ENCODE measurements around the gene EIF5B.

DNA sequence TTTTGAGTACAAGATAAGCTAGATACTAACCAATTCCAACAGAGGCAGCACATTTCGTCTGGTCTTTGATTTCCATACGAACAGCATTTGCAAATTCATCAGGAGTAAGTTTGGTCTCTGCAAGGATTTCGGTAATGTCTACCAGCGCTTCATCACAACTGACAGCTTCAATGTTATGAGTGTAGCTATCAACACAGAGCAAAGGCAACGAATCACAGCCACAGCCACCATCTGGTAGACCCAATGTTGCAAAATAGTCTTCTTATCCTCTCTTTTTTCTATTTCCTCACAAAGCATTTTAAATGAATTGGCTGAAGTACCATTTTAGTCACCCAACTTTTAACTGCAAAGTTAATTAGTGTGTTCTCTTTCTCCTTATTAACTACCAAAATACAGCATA lies 84.3 kb downstream of the EIF5B start:
- TF ChIP-seq REST (IDR thresholded peaks at IDR 0.05; ENCODE audit: low read depth) (no peak), RAD21 (IDR thresholded peaks at IDR 0.05; ENCODE audit: low read depth) (no peak), EP300 (IDR thresholded peaks at IDR 0.05; ENCODE audit: borderline replicate concordance) (no peak), YY1 (IDR thresholded peaks at IDR 0.05; ENCODE audit: low read depth) (no peak), EGR1 (IDR thresholded peaks at IDR 0.05) (no peak), ZBTB7A (IDR thresholded peaks at IDR 0.05; ENCODE audit: low read depth) (no peak), TEAD4 (IDR thresholded peaks at IDR 0.05) (no peak), FOXM1 (IDR thresholded peaks at IDR 0.05; ENCODE audit: borderline replicate concordance, low read depth) (no peak), TCF12 (IDR thresholded peaks at IDR 0.05; ENCODE audit: low read depth) (no peak), TAF1 (IDR thresholded peaks at IDR 0.05; ENCODE audit: low read depth) (no peak), CEBPB (IDR thresholded peaks at IDR 0.05) (no peak), CREB1 (IDR thresholded peaks at IDR 0.05; ENCODE audit: low read depth) (no peak), NFIC (IDR thresholded peaks at IDR 0.05) (no peak)
- TF ChIP-seq, protein P1, sequence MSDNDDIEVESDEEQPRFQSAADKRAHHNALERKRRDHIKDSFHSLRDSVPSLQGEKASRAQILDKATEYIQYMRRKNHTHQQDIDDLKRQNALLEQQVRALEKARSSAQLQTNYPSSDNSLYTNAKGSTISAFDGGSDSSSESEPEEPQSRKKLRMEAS (IDR thresholded peaks at IDR 0.05) = no peak

All from Ishikawa (cell line).